IMR-90 (cell line): ENCODE measurements around the gene ATP5ME. TPM values are rescaled to one million over a fixed set of nuclear protein-coding genes. Genes with fewer than 3 reads are reported as not detected.

Experiments
- MXI1 ChIP-seq: IDR thresholded peaks from 2 replicates; pipeline ENCODE4 v1.6.1; 2012; ENCODE audit warnings: low read depth, mild to moderate bottlenecking, low read length, moderate library complexity, borderline replicate concordance
- polyA plus RNA-seq, 3 experiments: library from polyadenylated mRNA; depleted of rRNA; stranded (reverse); fragments of >200 nt; gene quantifications; 2 replicates each; pipeline ENCODE4 v1.2.3, GENCODE V29; 2012; ENCODE audit warnings: low replicate concordance in 1 of 3
- total RNA-seq: library from RNA; depleted of rRNA; stranded (reverse); fragments of >200 nt; gene quantifications from 2 replicates; pipeline ENCODE4 v1.2.3, GENCODE V29; 2012
- TF ChIP-seq, protein P1 (sequence below): fragments of 150-350 bp; IDR thresholded peaks from 2 replicates; pipeline ENCODE4 v1.6.1; 2017; ENCODE audit warnings: mild to moderate bottlenecking, antibody characterized with exemption, low read length, low read depth

The ATP5ME gene
- total and polyA plus RNA-seq, 2 of the 4 experiments (the other 2 are of a cell fraction): 39.3 to 603 TPM

DNA sequence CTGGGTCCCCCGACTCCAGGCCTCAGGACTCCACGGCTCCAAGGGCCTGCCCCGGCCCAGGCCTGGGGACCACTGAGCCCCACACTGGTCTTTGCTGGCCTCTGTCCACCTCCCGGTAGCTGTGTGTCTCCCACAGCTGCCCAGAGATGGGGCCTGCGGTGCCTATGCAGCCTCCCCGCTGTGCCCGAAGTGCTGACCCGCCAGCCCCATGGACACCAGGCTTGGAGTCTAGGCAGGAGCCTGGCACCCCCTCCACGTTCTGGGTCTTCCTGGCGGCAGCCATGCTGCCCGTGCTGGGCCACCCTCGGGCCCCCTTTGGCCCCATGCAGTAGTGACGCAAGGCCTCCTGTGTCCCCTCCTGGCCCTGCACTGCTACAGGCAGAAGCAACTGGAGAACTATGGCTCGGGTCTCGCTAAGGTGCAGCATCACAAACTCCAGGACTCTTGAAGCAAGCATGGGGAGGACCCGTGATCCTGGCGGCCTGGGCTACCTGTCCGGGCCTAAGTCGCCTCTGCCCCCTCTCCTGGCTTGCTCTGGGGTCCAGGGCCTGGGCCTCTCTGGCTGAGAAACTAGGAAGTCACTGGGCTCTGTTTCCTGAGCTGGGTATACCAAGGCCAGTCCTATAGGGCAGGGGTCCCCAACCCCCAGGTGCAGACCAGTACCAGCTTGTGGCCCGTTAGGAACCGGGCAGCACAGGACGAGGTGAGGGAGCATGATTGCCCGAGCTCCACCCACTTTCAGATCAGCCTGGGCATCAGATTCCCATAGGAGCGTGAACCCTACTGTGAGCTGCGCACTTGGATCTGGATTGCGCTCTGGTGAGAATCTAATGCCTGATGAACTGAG is 1.2 kb upstream of the ATP5ME start (continued):
- TF ChIP-seq, protein P1, sequence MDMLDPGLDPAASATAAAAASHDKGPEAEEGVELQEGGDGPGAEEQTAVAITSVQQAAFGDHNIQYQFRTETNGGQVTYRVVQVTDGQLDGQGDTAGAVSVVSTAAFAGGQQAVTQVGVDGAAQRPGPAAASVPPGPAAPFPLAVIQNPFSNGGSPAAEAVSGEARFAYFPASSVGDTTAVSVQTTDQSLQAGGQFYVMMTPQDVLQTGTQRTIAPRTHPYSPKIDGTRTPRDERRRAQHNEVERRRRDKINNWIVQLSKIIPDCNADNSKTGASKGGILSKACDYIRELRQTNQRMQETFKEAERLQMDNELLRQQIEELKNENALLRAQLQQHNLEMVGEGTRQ: no peak
- TF ChIP-seq MXI1: no peak
